SK-N-SH treated with all-trans-retinoic acid at 6 μM for 48 hours (cell line): Measurements from ENCODE around the gene MTREX.

Experiments used
- ATAC-seq: fragments of 200-7000 bp; cut with Tn5 transposase; 3 replicates; pipeline ENCODE4 v1.9.1; 2020; ENCODE audit warnings: mild to moderate bottlenecking, moderate library complexity
- ARNTL ChIP-seq: fragments of 450-650 bp; formaldehyde crosslinking; IDR thresholded peaks from 2 replicates; pipeline ENCODE4 v1.5.0; 2020; ENCODE audit warnings: low read depth, mild to moderate bottlenecking, moderate library complexity, borderline replicate concordance
- BACH2 ChIP-seq: fragments of 250-450 bp; sonication (Bioruptor Pico); IDR thresholded peaks from 2 replicates; pipeline ENCODE4 v1.9.0; 2021; ENCODE audit warnings: mild to moderate bottlenecking, borderline replicate concordance
- CREB5 ChIP-seq: fragments of 250-450 bp; sonication (Bioruptor Pico); IDR thresholded peaks from 2 replicates; pipeline ENCODE4 v1.5.1; 2020; ENCODE audit warnings: low read depth, mild to moderate bottlenecking, moderate library complexity
- CSDC2 ChIP-seq: fragments of 250-450 bp; sonication (Bioruptor Pico); IDR thresholded peaks from 2 replicates; pipeline ENCODE4 v1.5.0; 2020; ENCODE audit warnings: mild to moderate bottlenecking, moderate library complexity
- CSRNP3 ChIP-seq: fragments of 250-450 bp; sonication (Bioruptor Pico); IDR thresholded peaks from 2 replicates; pipeline ENCODE4 v1.5.1; 2021; ENCODE audit warnings: mild to moderate bottlenecking, moderate library complexity
- ESRRG ChIP-seq: fragments of 250-450 bp; sonication (Bioruptor Pico); IDR thresholded peaks from 2 replicates; pipeline ENCODE4 v1.6.1; 2021; ENCODE audit warnings: mild to moderate bottlenecking
- GLIS3 ChIP-seq: fragments of 250-450 bp; sonication (Bioruptor Pico); IDR thresholded peaks from 2 replicates; pipeline ENCODE4 v1.5.0; 2020; ENCODE audit warnings: mild to moderate bottlenecking, moderate library complexity
- OSR1 ChIP-seq: fragments of 250-450 bp; sonication (Bioruptor Pico); IDR thresholded peaks from 2 replicates; pipeline ENCODE4 v1.8.0; 2022; ENCODE audit warnings: moderate library complexity, mild to moderate bottlenecking, inconsistent platforms
- PATZ1 ChIP-seq: fragments of 250-450 bp; sonication (Bioruptor Pico); IDR thresholded peaks from 2 replicates; pipeline ENCODE4 v1.8.0; 2020; ENCODE audit warnings: mild to moderate bottlenecking, moderate library complexity, borderline replicate concordance
- POU6F1 ChIP-seq: fragments of 250-450 bp; sonication (Bioruptor Pico); IDR thresholded peaks from 2 replicates; pipeline ENCODE4 v1.8.0; 2021; ENCODE audit warnings: low read depth, mild to moderate bottlenecking, moderate library complexity, borderline replicate concordance
- PPARA ChIP-seq: fragments of 250-450 bp; sonication (Bioruptor Pico); IDR thresholded peaks from 2 replicates; pipeline ENCODE4 v1.5.0; 2020; ENCODE audit warnings: mild to moderate bottlenecking, borderline replicate concordance
- RARB ChIP-seq: fragments of 250-450 bp; sonication (Bioruptor Pico); IDR thresholded peaks from 2 replicates; pipeline ENCODE4 v1.8.0; 2021; ENCODE audit warnings: mild to moderate bottlenecking, moderate library complexity
- SNAI2 ChIP-seq: fragments of 250-450 bp; sonication (Bioruptor Pico); IDR thresholded peaks from 2 replicates; pipeline ENCODE4 v1.5.0; 2020; ENCODE audit warnings: mild to moderate bottlenecking, moderate library complexity
- TCF4 ChIP-seq: fragments of 250-450 bp; sonication (Bioruptor Pico); IDR thresholded peaks from 2 replicates; pipeline ENCODE4 v1.8.0; 2021; ENCODE audit warnings: mild to moderate bottlenecking, moderate library complexity, borderline replicate concordance
- TOX ChIP-seq: fragments of 250-450 bp; sonication (Bioruptor Pico); IDR thresholded peaks from 2 replicates; pipeline ENCODE4 v1.8.0; 2021; ENCODE audit warnings: mild to moderate bottlenecking, moderate library complexity, borderline replicate concordance
- TSHZ2 ChIP-seq: fragments of 250-450 bp; sonication (Bioruptor Pico); IDR thresholded peaks from 2 replicates; pipeline ENCODE4 v1.5.0; 2020; ENCODE audit warnings: mild to moderate bottlenecking, moderate library complexity
- ZC3H10 ChIP-seq: fragments of 250-450 bp; sonication (Bioruptor Pico); IDR thresholded peaks from 2 replicates; pipeline ENCODE4 v1.5.1; 2021; ENCODE audit warnings: mild to moderate bottlenecking, moderate library complexity
- ZFP3 ChIP-seq: fragments of 250-450 bp; sonication (Bioruptor Pico); IDR thresholded peaks from 2 replicates; pipeline ENCODE4 v1.5.0; 2020; ENCODE audit warnings: mild to moderate bottlenecking, moderate library complexity
- ZFP30 ChIP-seq: fragments of 450-650 bp; formaldehyde crosslinking; IDR thresholded peaks from 2 replicates; pipeline ENCODE4 v1.5.0; 2022; ENCODE audit warnings: mild to moderate bottlenecking, moderate library complexity
- ZNF565 ChIP-seq: fragments of 450-650 bp; formaldehyde crosslinking; conservative IDR thresholded peaks from 2 replicates; pipeline ENCODE4 v1.5.0; 2020; ENCODE audit warnings: low read depth, mild to moderate bottlenecking, moderate library complexity
- ZNF70 ChIP-seq: fragments of 450-650 bp; formaldehyde crosslinking; IDR thresholded peaks from 2 replicates; pipeline ENCODE4 v1.5.0; 2020; ENCODE audit warnings: mild to moderate bottlenecking, moderate library complexity

MTREX gene

GRCh38 chr5:55333017-55333416 lies 25.2 kb downstream of the MTREX start:
- TF ChIP-seq ZC3H10 (CRISPR knock-in tag) (no peak), CREB5 (CRISPR knock-in tag) (no peak), ESRRG (no peak), ZFP3 (CRISPR knock-in tag) (no peak)
- TF ChIP-seq, all 23 proteins: peak for 0
- no peak for ATAC-seq

GRCh38 chr5:55333811-55334210 lies 26.0 kb downstream of the MTREX start:
- ATAC-seq = no peak
- TF ChIP-seq BACH2 (CRISPR knock-in tag) (no peak), TSHZ2 (no peak), ZNF70 (CRISPR knock-in tag) (no peak), POU6F1 (CRISPR knock-in tag) (no peak), SNAI2 (CRISPR knock-in tag) (no peak), PPARA (CRISPR knock-in tag) (no peak), OSR1 (CRISPR knock-in tag) (no peak), PATZ1 (CRISPR knock-in tag) (no peak), ARNTL (CRISPR knock-in tag) (no peak), ZFP30 (CRISPR knock-in tag) (no peak), ZFP3 (CRISPR knock-in tag) (no peak), ZNF565 (no peak), GLIS3 (CRISPR knock-in tag) (no peak), CREB5 (CRISPR knock-in tag) (no peak), CSDC2 (CRISPR knock-in tag) (no peak), RARB (CRISPR knock-in tag) (no peak), TOX (no peak), ZC3H10 (CRISPR knock-in tag) (no peak), ESRRG (no peak), CSRNP3 (CRISPR knock-in tag) (no peak)

- no peak for ATAC-seq
- TF ChIP-seq CSDC2 (CRISPR knock-in tag) = no peak
- no peak for TF ChIP-seq TCF4 (CRISPR knock-in tag)
- no peak for TF ChIP-seq ZC3H10 (CRISPR knock-in tag)
- no peak for TF ChIP-seq ZNF70 (CRISPR knock-in tag)
These were observed 30.4 kb downstream of the MTREX start for GRCh38 chr5:55338092-55338613.
